ENCODE data around the gene PLEKHM3.
"Not testable (repeated sequence)": the region's sequence is repeated elsewhere in the genome, so short reads cannot be mapped to it uniquely, and the experiment has no call there.

Gene PLEKHM3

DNA sequence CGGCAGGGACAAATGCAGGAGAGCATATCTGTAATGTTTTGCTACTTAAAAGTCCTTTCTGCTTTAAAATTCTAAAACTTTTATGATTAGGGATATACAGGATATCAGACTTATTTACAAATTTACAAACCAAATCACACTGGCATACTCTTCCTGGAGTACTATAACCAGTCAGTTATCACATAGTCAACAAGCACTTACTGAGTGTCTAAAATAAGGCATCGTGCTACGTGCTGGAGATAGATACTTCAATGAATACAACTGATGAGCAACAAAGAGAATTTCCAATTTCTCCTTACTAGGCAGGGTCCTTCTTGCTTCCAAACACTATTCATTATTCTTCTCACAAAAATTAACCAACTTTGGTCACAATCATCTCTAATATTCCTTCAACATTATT, 113.5 kb downstream of the PLEKHM3 start:
- Histone ChIP-seq H2BK120ac (ENCODE audit: low read depth, low read length) (no peak overlapping the region), H3K27me3 (ENCODE audit: insufficient read depth, low read length, poor library complexity) (no peaks in the 10 kb centered on the region), H3K23ac (ENCODE audit: low read length) (no peak overlapping the region), H3K79me1 (ENCODE audit: low read length) (no peaks in the 10 kb centered on the region), H4K8ac (ENCODE audit: low read depth, low read length) (no peak overlapping the region), H3K4me3 (ENCODE audit: low read length) (no peak overlapping the region), H2BK15ac (replicated peaks; ENCODE audit: low read depth) (no peak overlapping the region), H3K56ac (ENCODE audit: low read length) (no peak overlapping the region), H2AK5ac (ENCODE audit: low read length) (no peak overlapping the region), H3K4me2 (ENCODE audit: low read length) (no peak overlapping the region), H3K4ac (ENCODE audit: low read depth, low read length) (no peak overlapping the region), H3K4me1 (ENCODE audit: control insufficient read depth, low read depth, low read length) (peaks cover 2% of the 10 kb centered on the region), H4K5ac (ENCODE audit: low read length) (no peak overlapping the region), H3K36me3 (ENCODE audit: control insufficient read depth, insufficient read depth, low read length) (no peaks in the 10 kb centered on the region), H2BK5ac (ENCODE audit: low read length) (no peak overlapping the region), H3K79me2 (ENCODE audit: control insufficient read depth, insufficient read depth, low read length) (no peaks in the 10 kb centered on the region), H3K18ac (ENCODE audit: low read length) (no peak overlapping the region), H3K9ac (ENCODE audit: low read length) (no peak overlapping the region), H3K27ac (ENCODE audit: low read depth, low read length) (no peak overlapping the region)
- no CpG with 5 or more reads among the region's 3 CpGs for WGBS (ENCODE audit: extremely low coverage, insufficient coverage, low lambda C conversion rate)
- DNase-seq: no peak

DNA sequence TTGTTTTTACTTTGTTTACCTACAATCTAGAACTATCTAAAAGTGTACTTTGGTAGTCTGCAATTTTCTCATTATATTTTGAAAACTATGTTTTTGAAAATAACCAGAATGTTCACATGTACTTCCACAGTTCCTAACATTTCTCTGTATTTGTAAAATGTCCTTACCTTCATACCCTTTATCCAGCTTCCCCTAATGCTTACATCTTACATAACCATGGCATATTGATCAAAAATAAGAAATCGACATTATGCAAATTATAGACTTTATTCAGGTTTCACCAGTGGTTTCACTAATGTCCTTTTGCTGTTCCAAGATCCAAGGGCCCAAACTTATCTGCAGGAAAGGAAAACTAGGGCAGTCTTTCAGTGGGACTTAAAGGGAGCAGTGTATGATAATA, 114.1 kb downstream of the PLEKHM3 start:
- Histone ChIP-seq H3K79me1 (ENCODE audit: low read length) (no peaks in the 10 kb centered on the region), H3K18ac (ENCODE audit: low read length) (no peak overlapping the region), H4K8ac (ENCODE audit: low read depth, low read length) (no peak overlapping the region), H2BK5ac (ENCODE audit: low read length) (no peak overlapping the region), H4K5ac (ENCODE audit: low read length) (no peak overlapping the region), H3K9ac (ENCODE audit: low read length) (no peak overlapping the region), H3K27ac (ENCODE audit: low read depth, low read length) (no peak overlapping the region), H2BK120ac (ENCODE audit: low read depth, low read length) (no peak overlapping the region), H3K4ac (ENCODE audit: low read depth, low read length) (no peak overlapping the region), H3K79me2 (ENCODE audit: control insufficient read depth, insufficient read depth, low read length) (no peaks in the 10 kb centered on the region), H3K4me3 (ENCODE audit: low read length) (no peak overlapping the region), H3K4me2 (ENCODE audit: low read length) (no peak overlapping the region), H2AK5ac (ENCODE audit: low read length) (no peak overlapping the region), H2BK15ac (replicated peaks; ENCODE audit: low read depth) (no peak overlapping the region), H3K27me3 (ENCODE audit: insufficient read depth, low read length, poor library complexity) (no peaks in the 10 kb centered on the region), H3K23ac (ENCODE audit: low read length) (no peak overlapping the region), H3K36me3 (ENCODE audit: control insufficient read depth, insufficient read depth, low read length) (no peaks in the 10 kb centered on the region), H3K4me1 (ENCODE audit: control insufficient read depth, low read depth, low read length) (peaks cover 2% of the 10 kb centered on the region), H3K56ac (ENCODE audit: low read length) (no peak overlapping the region)
- DNase-seq: no peak
- no CpG with 5 or more reads among the region's 1 CpG for WGBS (ENCODE audit: extremely low coverage, insufficient coverage, low lambda C conversion rate)

GRCh38 chr2:207906495-207906894, 118.8 kb downstream of the PLEKHM3 start:
- not testable (repeated sequence) for H3K79me1 ChIP-seq (ENCODE audit: low read length); H3K27me3 ChIP-seq (ENCODE audit: insufficient read depth, low read length, poor library complexity); H3K4me3 ChIP-seq (ENCODE audit: low read length); H2BK120ac ChIP-seq (ENCODE audit: low read depth, low read length); H3K4me2 ChIP-seq (ENCODE audit: low read length); H3K4me1 ChIP-seq (ENCODE audit: control insufficient read depth, low read depth, low read length); H3K18ac ChIP-seq (ENCODE audit: low read length); H4K8ac ChIP-seq (ENCODE audit: low read depth, low read length); H3K79me2 ChIP-seq (ENCODE audit: control insufficient read depth, insufficient read depth, low read length); H3K56ac ChIP-seq (ENCODE audit: low read length); H2BK15ac ChIP-seq (replicated peaks; ENCODE audit: low read depth); H3K23ac ChIP-seq (ENCODE audit: low read length); H3K4ac ChIP-seq (ENCODE audit: low read depth, low read length); H3K9ac ChIP-seq (ENCODE audit: low read length); H3K27ac ChIP-seq (ENCODE audit: low read depth, low read length); H4K5ac ChIP-seq (ENCODE audit: low read length); H3K36me3 ChIP-seq (ENCODE audit: control insufficient read depth, insufficient read depth, low read length); H2AK5ac ChIP-seq (ENCODE audit: low read length); DNase-seq; H2BK5ac ChIP-seq (ENCODE audit: low read length)
- no CpG with 5 or more reads among the region's 5 CpGs for WGBS (ENCODE audit: extremely low coverage, insufficient coverage, low lambda C conversion rate)

- peak; percentile 74 for DNase-seq
- Histone ChIP-seq H3K27me3 (ENCODE audit: insufficient read depth, low read length, poor library complexity) (no peaks in the 10 kb centered on the region), H2AK5ac (ENCODE audit: low read length) (no peak overlapping the region), H3K27ac (ENCODE audit: low read depth, low read length) (no peak overlapping the region), H2BK5ac (ENCODE audit: low read length) (no peak overlapping the region), H3K36me3 (ENCODE audit: control insufficient read depth, insufficient read depth, low read length) (no peaks in the 10 kb centered on the region), H3K18ac (ENCODE audit: low read length) (no peak overlapping the region), H3K79me1 (ENCODE audit: low read length) (no peaks in the 10 kb centered on the region), H3K9ac (ENCODE audit: low read length) (no peak overlapping the region), H4K8ac (ENCODE audit: low read depth, low read length) (no peak overlapping the region), H3K4me1 (ENCODE audit: control insufficient read depth, low read depth, low read length) (peaks cover 2% of the 10 kb centered on the region), H4K5ac (ENCODE audit: low read length) (no peak overlapping the region), H2BK15ac (replicated peaks; ENCODE audit: low read depth) (no peak overlapping the region), H3K4me2 (ENCODE audit: low read length) (no peak overlapping the region), H3K56ac (ENCODE audit: low read length) (no peak overlapping the region), H3K79me2 (ENCODE audit: control insufficient read depth, insufficient read depth, low read length) (no peaks in the 10 kb centered on the region), H3K23ac (ENCODE audit: low read length) (no peak overlapping the region), H3K4ac (ENCODE audit: low read depth, low read length) (no peak overlapping the region), H3K4me3 (ENCODE audit: low read length) (no peak overlapping the region), H2BK120ac (ENCODE audit: low read depth, low read length) (no peak overlapping the region)
- no CpG with 5 or more reads among the region's 1 CpG for WGBS (ENCODE audit: extremely low coverage, insufficient coverage, low lambda C conversion rate)
These were observed 119.8 kb downstream of the PLEKHM3 start for GRCh38 chr2:207905546-207905945.

- Histone ChIP-seq H3K56ac (ENCODE audit: low read length) (no peak overlapping the region), H3K9ac (ENCODE audit: low read length) (no peak overlapping the region), H2BK5ac (ENCODE audit: low read length) (no peak overlapping the region), H3K23ac (ENCODE audit: low read length) (no peak overlapping the region), H3K18ac (ENCODE audit: low read length) (no peak overlapping the region), H3K27me3 (ENCODE audit: insufficient read depth, low read length, poor library complexity) (no peaks in the 10 kb centered on the region), H2AK5ac (ENCODE audit: low read length) (no peak overlapping the region), H2BK15ac (replicated peaks; ENCODE audit: low read depth) (no peak overlapping the region), H4K5ac (ENCODE audit: low read length) (no peak overlapping the region), H2BK120ac (ENCODE audit: low read depth, low read length) (no peak overlapping the region), H3K4ac (ENCODE audit: low read depth, low read length) (no peak overlapping the region), H3K4me2 (ENCODE audit: low read length) (no peak overlapping the region), H3K79me2 (ENCODE audit: control insufficient read depth, insufficient read depth, low read length) (no peaks in the 10 kb centered on the region), H4K8ac (ENCODE audit: low read depth, low read length) (no peak overlapping the region), H3K79me1 (ENCODE audit: low read length) (no peaks in the 10 kb centered on the region), H3K27ac (ENCODE audit: low read depth, low read length) (no peak overlapping the region), H3K4me3 (ENCODE audit: low read length) (no peak overlapping the region), H3K4me1 (ENCODE audit: control insufficient read depth, low read depth, low read length) (peaks cover 2% of the 10 kb centered on the region), H3K36me3 (ENCODE audit: control insufficient read depth, insufficient read depth, low read length) (no peaks in the 10 kb centered on the region)
- WGBS (ENCODE audit: extremely low coverage, insufficient coverage, low lambda C conversion rate): no CpG with 5 or more reads among the region's 3 CpGs
- no peak for DNase-seq
These were observed 122.1 kb downstream of the PLEKHM3 start for GRCh38 chr2:207903236-207903635.

DNA sequence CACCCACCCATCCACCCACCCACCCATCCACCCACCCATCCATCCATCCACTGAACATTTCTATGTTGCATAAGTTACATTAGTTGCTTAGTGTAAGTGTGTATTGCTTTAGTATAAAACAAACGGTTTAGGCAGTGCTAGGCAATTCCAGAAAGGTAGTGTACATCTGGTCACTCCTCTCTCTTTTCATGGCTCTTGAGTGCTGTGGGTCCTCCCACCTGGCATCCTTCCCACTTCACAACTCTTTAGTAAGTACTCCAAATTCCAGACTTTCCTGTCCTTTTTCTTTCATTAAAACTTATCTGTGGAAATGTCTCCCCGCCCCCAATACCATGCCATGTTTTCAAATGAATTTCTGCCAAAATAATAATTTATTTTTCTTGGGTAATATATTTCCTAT, 122.5 kb downstream of the PLEKHM3 start:
- H3K27ac ChIP-seq (ENCODE audit: low read depth, low read length): no peak overlapping the region
- no peak overlapping the region for H2BK15ac ChIP-seq (replicated peaks; ENCODE audit: low read depth)
- no peak overlapping the region for H2AK5ac ChIP-seq (ENCODE audit: low read length)
- no peak overlapping the region for H4K8ac ChIP-seq (ENCODE audit: low read depth, low read length)
- whole genome bisulfite sequencing (ENCODE audit: extremely low coverage, insufficient coverage, low lambda C conversion rate): no CpG with 5 or more reads among the region's 2 CpGs
- no peak overlapping the region for H2BK120ac ChIP-seq (ENCODE audit: low read depth, low read length)
- H3K4ac ChIP-seq (ENCODE audit: low read depth, low read length): no peak overlapping the region
- no peaks in the 10 kb centered on the region for H3K36me3 ChIP-seq (ENCODE audit: control insufficient read depth, insufficient read depth, low read length)
- no peak overlapping the region for H3K9ac ChIP-seq (ENCODE audit: low read length)
- H3K4me1 ChIP-seq (ENCODE audit: control insufficient read depth, low read depth, low read length): peaks cover 2% of the 10 kb centered on the region
- no peak overlapping the region for H3K18ac ChIP-seq (ENCODE audit: low read length)
- no peak overlapping the region for H3K56ac ChIP-seq (ENCODE audit: low read length)
- H3K4me3 ChIP-seq (ENCODE audit: low read length): no peak overlapping the region
- no peaks in the 10 kb centered on the region for H3K79me2 ChIP-seq (ENCODE audit: control insufficient read depth, insufficient read depth, low read length)
- H2BK5ac ChIP-seq (ENCODE audit: low read length): no peak overlapping the region
- no peaks in the 10 kb centered on the region for H3K79me1 ChIP-seq (ENCODE audit: low read length)
- no peak for DNase-seq
- no peak overlapping the region for H4K5ac ChIP-seq (ENCODE audit: low read length)
- no peaks in the 10 kb centered on the region for H3K27me3 ChIP-seq (ENCODE audit: insufficient read depth, low read length, poor library complexity)
- no peak overlapping the region for H3K23ac ChIP-seq (ENCODE audit: low read length)
- H3K4me2 ChIP-seq (ENCODE audit: low read length): no peak overlapping the region
